Stimulated activated CD4-positive, alpha-beta T cell treated with anti-CD3 and anti-CD28 coated beads, Interleukin-2, amount 100 ng/mL, for 24 hours (primary cell): ENCODE results near the gene ZSWIM8.

Experiments
- DNase-seq, 2 donors: peaks; one replicate each; pipeline ENCODE4 v3.0.0-alpha.2; 2020

The ZSWIM8 gene

GRCh38 chr10:73847031-73847430 lies 61.6 kb downstream of the ZSWIM8 start:
- no peak for DNase-seq

DNA sequence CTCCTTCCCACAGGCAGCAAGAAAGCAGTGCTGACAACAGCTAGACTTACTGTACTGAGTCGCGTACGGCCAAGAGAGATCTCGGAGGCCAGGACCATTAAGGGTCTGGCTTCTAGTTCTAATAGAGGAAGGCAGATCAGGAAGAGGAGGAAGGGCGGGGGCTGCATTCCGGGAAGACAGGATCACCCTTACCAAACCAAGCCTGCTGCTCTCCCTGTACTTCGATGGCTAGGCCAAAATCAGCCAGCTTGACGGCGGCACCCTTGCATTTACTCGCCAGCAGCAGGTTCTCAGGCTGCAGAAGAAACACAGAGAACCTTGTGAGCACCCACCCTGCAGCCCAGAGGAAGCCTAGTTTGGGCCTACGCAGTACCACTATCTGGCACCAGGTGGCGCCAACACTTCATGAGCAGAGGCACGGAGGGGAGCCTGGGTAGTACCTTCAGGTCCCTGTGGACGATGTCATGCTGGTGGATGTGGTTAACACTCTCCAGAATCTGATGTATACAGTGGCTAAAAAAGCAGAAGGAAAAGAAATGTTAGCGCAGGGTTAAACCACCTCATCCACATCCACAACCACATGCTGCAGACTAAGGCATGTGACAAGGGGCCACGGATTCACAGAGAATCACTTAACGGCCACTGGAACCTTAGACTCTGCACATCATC lies 63.5 kb downstream of the ZSWIM8 start:
- DNase-seq: peak; percentile 95

DNA sequence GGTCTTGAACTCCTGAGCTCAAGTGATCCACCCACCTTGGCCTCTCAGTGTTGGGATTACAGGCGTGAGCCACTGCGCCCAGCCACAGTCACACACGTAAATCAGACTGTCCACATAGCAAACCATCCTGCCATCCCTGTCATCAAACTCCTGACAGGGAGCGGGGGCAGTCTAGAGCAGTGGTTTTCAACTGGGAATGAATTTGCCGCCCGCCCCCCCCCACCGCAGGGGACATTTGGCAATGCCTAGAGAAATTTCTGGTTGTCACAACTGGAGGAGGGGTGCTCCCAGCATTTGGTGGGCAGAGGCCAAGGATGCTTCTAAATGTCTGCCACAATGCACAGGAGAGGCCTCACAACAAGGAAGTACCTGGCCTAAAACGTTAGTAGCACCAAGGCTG lies 64.8 kb downstream of the ZSWIM8 start:
- no peak for DNase-seq

DNA sequence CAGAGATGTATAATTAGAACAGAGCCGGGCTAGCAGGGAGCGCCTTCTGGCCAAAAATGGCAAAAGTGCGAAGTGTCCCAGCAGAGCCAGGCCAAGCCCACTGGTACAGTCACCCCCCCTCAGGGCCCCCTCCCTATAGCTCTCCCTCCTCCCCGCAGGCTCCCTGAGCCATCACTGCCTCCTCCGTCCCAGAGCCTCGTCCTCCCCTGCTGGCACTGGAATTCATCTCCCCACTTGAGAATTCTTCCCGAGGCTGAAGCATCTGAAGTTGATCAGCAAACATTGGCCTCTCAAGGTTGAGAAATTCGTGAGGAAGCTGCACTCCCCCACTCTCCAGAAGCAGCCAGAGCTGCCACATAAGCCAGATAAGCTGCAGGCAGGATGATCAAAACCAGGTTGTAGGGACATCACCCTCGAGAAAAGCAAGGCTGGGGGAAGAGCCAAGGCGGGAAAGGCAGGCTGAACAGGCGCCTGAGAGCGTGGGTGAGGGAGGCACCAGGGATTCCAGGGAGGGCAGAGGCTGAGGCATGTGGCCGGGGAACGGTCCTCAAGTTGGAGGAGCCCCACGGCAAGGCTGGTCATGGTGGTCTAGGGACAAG lies 65.6 kb downstream of the ZSWIM8 start:
- no peak for DNase-seq
